MCF 10A (cell line): ENCODE measurements around the gene MID1IP1. TPM values are rescaled to one million over a fixed set of nuclear protein-coding genes. Genes with fewer than 3 reads are reported as not detected.
A peak's percentile ranks its signal among the peaks of the same experiment; 100 is the strongest.

ENCODE experiments used
- Bru-seq: library from RNA; stranded (reverse); fragments of 400-500 nt; gene quantifications from one replicate; lab custom pipeline; 2021; lab: Mats Ljungman, UMichigan
- BruChase-seq, 2 experiments: library from RNA; stranded (reverse); fragments of 400-500 nt; gene quantifications; one replicate each; lab custom pipeline; 2021; lab: Mats Ljungman, UMichigan
- BruUV-seq: library from RNA; stranded (reverse); fragments of 400-500 nt; replicated peaks from 2 replicates; lab custom pipeline; 2021; lab: Mats Ljungman, UMichigan
- CTCF ChIA-PET: fragments of 300-600 bp; sonication (Branson Sonifier 250); formaldehyde crosslinking; extraction: SDS; loops from one replicate; lab custom pipeline; 2021; ENCODE audit warnings: antibody characterized with exemption, inconsistent platforms; lab: Yijun Ruan, JAX
- POLR2A ChIA-PET: fragments of 300-600, 350-650 bp; sonication (Branson Sonifier 250); formaldehyde crosslinking; extraction: SDS; loops from one replicate; lab custom pipeline; 2020; ENCODE audit warnings: antibody characterized with exemption, inconsistent platforms; lab: Yijun Ruan, JAX
- DNase-seq: peaks from one replicate; pipeline ENCODE4 v3.0.0-alpha.2; 2018; ENCODE audit not compliant: unreplicated experiment
- H3K27ac Mint-ChIP-seq: one replicate; pipeline ENCODE4 v1.8.0; 2022; ENCODE audit warnings: mild to moderate bottlenecking, low read depth, mixed read lengths; ENCODE audit not compliant: unreplicated experiment
- H3K27me3 Mint-ChIP-seq: one replicate; pipeline ENCODE4 v1.8.0; 2022; ENCODE audit warnings: mixed read lengths; ENCODE audit not compliant: insufficient read depth, unreplicated experiment
- H3K36me3 Mint-ChIP-seq: one replicate; pipeline ENCODE4 v1.8.0; 2022; ENCODE audit warnings: mild to moderate bottlenecking, moderate library complexity, mixed read lengths; ENCODE audit not compliant: insufficient read depth, unreplicated experiment
- H3K4me1 Mint-ChIP-seq: one replicate; pipeline ENCODE4 v1.8.0; 2022; ENCODE audit warnings: mixed read lengths; ENCODE audit not compliant: insufficient read depth, unreplicated experiment
- H3K4me3 Mint-ChIP-seq: one replicate; pipeline ENCODE4 v1.8.0; 2022; ENCODE audit warnings: mild to moderate bottlenecking, moderate library complexity, mixed read lengths; ENCODE audit not compliant: unreplicated experiment
- H3K9me3 Mint-ChIP-seq: one replicate; pipeline ENCODE4 v1.8.0; 2022; ENCODE audit warnings: mixed read lengths; ENCODE audit not compliant: unreplicated experiment
- intact Hi-C: fragments of 100-400 bp; cut with micrococcal nuclease; formaldehyde crosslinking; loops from 2 replicates; pipeline ENCODE4 v1.14.1; 2022
- long read RNA-seq: library from polyadenylated mRNA; stranded (forward); transcript quantifications from one replicate; pipeline ENCODE4 v2.0.0, GENCODE V29; 2022
- total RNA-seq: library from RNA; stranded (reverse); gene quantifications from 2 replicates; pipeline ENCODE4 v1.2.3, GENCODE V29; 2022
- TF ChIP-seq, protein P1 (sequence below): fragments of 200-600 bp; IDR thresholded peaks from one replicate; pipeline ENCODE4 v1.8.0; 2022; ENCODE audit warnings: antibody characterized with exemption, mild to moderate bottlenecking; ENCODE audit not compliant: unreplicated experiment

The MID1IP1 gene, protein sequence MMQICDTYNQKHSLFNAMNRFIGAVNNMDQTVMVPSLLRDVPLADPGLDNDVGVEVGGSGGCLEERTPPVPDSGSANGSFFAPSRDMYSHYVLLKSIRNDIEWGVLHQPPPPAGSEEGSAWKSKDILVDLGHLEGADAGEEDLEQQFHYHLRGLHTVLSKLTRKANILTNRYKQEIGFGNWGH
- total RNA-seq (52.4 and 52.9 TPM in 2 replicates), Bru-seq, nascent RNA (percentile 94 among the genes with signal in this experiment), BruChase-seq, experiment 1, labeled RNA remaining after a 6-hour chase (percentile 95 among the genes with signal in this experiment), BruChase-seq, experiment 2, labeled RNA remaining after a 2-hour chase (percentile 97 among the genes with signal in this experiment)
- long read RNA-seq, transcript MID1IP1-201 (2 exons, 2,536 nt), result major isoform, 45 of 59 reads
- long read RNA-seq, partial matches to known transcripts, result 0 of 59 reads
- long read RNA-seq, other reads (novel, unspliced or antisense), result 14 of 59 reads

DNA sequence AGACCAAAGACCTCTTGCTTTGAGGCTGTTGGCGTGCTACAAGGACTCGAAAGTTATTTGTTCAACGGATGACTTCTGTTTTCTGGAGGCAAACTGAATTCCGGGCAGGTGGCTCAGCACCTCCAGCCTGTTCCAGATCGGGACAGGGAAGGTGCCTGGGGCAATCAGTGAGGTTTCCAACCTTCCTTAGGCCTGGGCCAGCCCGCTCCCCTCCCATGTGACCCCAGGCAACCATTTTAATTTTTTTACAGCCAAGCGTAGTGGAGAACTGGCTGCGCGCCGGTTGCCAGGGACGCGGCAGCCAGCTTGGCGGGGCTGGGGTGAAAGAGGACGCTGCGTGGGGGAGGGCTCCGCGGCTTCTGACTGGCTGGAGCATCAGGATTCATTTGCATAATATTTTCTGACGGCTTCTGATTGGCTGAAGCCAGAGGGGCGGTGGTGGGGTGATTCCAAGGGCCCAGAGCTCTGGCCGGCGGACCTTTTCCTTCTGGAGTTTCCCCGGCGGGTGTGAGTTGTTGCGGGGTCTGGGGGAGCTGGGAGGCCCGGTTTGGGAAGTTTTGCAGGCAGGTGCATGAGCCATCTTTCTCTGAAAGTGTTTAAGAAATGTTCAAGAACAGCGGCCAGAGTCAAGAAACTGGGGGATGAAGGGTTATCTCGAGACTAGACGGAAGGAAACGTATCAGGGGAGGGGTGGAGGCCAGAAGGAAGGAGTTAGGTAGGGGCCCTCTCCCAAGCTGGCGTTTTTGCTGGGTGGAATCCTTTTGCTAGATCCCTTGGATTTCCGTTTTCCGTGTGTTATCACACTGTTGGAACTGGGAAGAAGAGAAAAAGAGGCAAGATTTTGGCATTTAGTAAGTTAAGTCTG is at the start of gene MID1IP1:
Gene MID1IP1, plus strand, starts transcription at position 479 of the 865 bp plus-strand sequence. CDS start 3,488 bp downstream, outside the sequence.
- H3K36me3 Mint-ChIP-seq, result peaks cover 25% of the 10 kb centered on the region
- ChIA-PET POLR2A (interaction anchor here (0.6 to 2.7 kb wide), 16 partner anchors 10 to 1329 kb away, joined by 3 to 17 read pairs (median 3); no protein-coding TSS in a partner anchor), CTCF (interaction anchor here (0.6 kb wide), 1 partner anchor 32 kb away, joined by 3 read pairs; no protein-coding TSS in a partner anchor)
- peaks cover 27% of the 10 kb centered on the region for H3K27me3 Mint-ChIP-seq
- intact Hi-C loops, result loop anchor here (1.0 to 2.0 kb wide), 2 partner anchors 184 to 348 kb away; no protein-coding TSS in a partner anchor
- TF ChIP-seq, protein P1, sequence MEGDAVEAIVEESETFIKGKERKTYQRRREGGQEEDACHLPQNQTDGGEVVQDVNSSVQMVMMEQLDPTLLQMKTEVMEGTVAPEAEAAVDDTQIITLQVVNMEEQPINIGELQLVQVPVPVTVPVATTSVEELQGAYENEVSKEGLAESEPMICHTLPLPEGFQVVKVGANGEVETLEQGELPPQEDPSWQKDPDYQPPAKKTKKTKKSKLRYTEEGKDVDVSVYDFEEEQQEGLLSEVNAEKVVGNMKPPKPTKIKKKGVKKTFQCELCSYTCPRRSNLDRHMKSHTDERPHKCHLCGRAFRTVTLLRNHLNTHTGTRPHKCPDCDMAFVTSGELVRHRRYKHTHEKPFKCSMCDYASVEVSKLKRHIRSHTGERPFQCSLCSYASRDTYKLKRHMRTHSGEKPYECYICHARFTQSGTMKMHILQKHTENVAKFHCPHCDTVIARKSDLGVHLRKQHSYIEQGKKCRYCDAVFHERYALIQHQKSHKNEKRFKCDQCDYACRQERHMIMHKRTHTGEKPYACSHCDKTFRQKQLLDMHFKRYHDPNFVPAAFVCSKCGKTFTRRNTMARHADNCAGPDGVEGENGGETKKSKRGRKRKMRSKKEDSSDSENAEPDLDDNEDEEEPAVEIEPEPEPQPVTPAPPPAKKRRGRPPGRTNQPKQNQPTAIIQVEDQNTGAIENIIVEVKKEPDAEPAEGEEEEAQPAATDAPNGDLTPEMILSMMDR, result no peak
- peak; percentile 89 for DNase-seq
- BruUV-seq, result no TSS peak
- peaks cover 20% of the 10 kb centered on the region for H3K4me1 Mint-ChIP-seq
- peak within 1 kb of the TSS; percentile 97 for H3K27ac Mint-ChIP-seq
- no peaks in the 10 kb centered on the region for H3K9me3 Mint-ChIP-seq
- peak within 1 kb of the TSS; percentile 83 for H3K4me3 Mint-ChIP-seq

DNA sequence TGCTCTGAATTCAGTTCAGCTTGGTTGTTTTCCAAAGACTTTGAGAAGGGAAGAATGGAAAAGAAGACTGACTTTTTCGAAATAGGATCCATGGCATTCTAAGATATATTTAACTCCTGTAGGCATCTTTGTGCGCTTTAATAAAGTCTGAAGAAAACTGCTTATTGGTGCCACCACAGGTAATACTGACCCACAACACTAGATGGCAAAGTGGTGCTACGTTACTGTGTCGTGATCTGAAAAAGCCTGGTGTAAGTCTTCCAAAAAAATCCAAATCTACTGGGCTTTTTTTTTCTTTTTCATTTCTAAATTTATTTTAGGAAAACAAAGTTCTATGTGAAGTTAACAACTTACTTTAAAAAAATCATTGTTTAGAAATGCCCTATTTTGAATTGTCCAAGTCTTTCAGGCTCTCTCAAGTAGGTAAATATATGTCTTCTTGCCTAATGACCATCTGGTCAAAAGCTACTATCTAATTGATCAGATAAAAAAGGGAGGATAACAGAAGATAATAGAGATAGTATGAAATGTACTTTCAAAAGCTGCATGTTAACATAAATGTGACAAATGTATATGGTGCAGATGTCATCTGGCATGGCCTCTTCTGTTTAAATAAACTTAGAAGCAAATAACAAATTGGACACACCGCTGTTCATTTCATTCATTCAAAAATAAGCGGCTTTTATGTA is 47.0 kb upstream of the MID1IP1 start:
- peak; percentile 58 for DNase-seq

DNA sequence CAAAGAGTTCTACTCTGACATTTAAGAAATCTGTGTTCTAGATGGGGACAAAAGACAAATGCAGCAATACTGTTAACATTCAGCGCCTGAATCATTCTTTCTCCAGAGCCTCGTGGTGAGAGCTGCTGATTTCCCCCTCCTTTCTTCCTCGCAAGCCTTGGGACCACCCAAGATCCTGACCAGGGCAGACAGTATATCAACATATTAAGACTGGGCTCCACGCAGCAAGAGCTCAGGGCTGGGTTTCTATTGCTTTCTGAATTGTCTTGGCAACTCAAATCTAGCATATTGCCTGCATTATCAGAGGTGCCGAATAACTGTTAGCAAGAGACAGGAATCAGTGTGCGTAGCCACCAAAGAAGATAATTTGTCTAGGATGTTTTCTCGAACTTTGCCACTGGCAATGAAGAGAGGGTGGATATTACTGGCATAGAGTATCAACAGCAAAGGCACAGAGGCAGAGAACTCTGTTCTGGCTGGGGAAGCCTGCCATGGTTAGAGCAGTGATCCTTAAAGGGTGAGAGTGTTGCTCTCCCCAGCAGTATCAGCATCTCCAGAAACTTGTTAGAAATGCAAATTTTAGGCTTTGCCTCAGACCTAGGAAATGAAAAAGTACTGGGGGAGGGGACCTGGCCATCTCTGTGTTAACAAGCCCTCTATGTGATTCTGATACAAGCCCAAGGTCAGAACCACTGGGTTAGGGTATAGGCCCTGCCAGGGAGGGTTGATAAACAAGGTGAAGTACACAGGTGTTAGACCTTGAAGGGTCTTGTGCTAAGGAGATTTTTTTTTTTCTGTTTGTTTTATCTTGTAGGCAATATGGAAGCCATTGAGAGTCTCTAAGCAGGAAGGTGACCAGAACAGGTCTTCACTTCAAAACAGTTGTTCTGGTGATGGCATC is 46.2 kb upstream of the MID1IP1 start:
- Mint-ChIP-seq H3K4me1 (no peaks in the 10 kb centered on the region), H3K36me3 (no peaks in the 10 kb centered on the region), H3K27ac (no peak overlapping the region), H3K9me3 (no peaks in the 10 kb centered on the region), H3K4me3 (no peak overlapping the region), H3K27me3 (peaks cover 73% of the 10 kb centered on the region)
- BruUV-seq, result no TSS peak
- POLR2A ChIA-PET, result interaction anchor here (0.5 to 0.7 kb wide), 2 partner anchors 128 to 1068 kb away, joined by 3 read pairs; no protein-coding TSS in a partner anchor
- DNase-seq, result no peak
- intact Hi-C loops, result loop anchor here (1.0 to 10.0 kb wide), 6 partner anchors 90 to 1790 kb away; no protein-coding TSS in a partner anchor
- CTCF ChIA-PET, result interaction anchor here (0.6 to 5.3 kb wide), 17 partner anchors 11 to 1884 kb away, joined by 3 to 30 read pairs (median 4); no protein-coding TSS in a partner anchor
- TF ChIP-seq, protein P1, result no peak

More for the DNA sequence above, 47.0 kb upstream of the MID1IP1 start:
- intact Hi-C loops, result loop anchor here (1.0 to 10.0 kb wide), 6 partner anchors 89 to 1791 kb away; no protein-coding TSS in a partner anchor
- Mint-ChIP-seq H3K9me3 (no peaks in the 10 kb centered on the region), H3K4me3 (no peak overlapping the region), H3K4me1 (no peaks in the 10 kb centered on the region), H3K27ac (no peak overlapping the region), H3K27me3 (peaks cover 73% of the 10 kb centered on the region), H3K36me3 (no peaks in the 10 kb centered on the region)
- BruUV-seq, result no TSS peak
- POLR2A ChIA-PET, result interaction anchor here (0.7 kb wide), 1 partner anchor 129 kb away, joined by 3 read pairs; no protein-coding TSS in a partner anchor
- CTCF ChIA-PET, result interaction anchor here (0.6 to 5.3 kb wide), 16 partner anchors 10 to 1885 kb away, joined by 3 to 30 read pairs (median 4); no protein-coding TSS in a partner anchor
- TF ChIP-seq, protein P1, result peak; percentile 68
